GM12874 (cell line): ENCODE data around the gene PNLIPRP2.

Source experiments
- CTCF ChIP-seq: IDR thresholded peaks from 2 replicates; pipeline ENCODE4 v1.5.1; 2011; ENCODE audit warnings: low read depth, mild to moderate bottlenecking, control low read depth, low read length, moderate library complexity; ENCODE audit not compliant: insufficient read depth

The PNLIPRP2 gene

GRCh38 chr10:116614796-116615195 is 6.0 kb upstream of the PNLIPRP2 start:
- no peak for TF ChIP-seq CTCF

- no peak for TF ChIP-seq CTCF
Observed at GRCh38 chr10:116615199-116615776, 5.5 kb upstream of the PNLIPRP2 start.

GRCh38 chr10:116621476-116621875 is 723 bp downstream of the PNLIPRP2 start:
- no peak for TF ChIP-seq CTCF

- no peak for TF ChIP-seq CTCF
Observed at GRCh38 chr10:116621934-116622655, 1.3 kb downstream of the PNLIPRP2 start.

GRCh38 chr10:116625845-116626244 is 5.1 kb downstream of the PNLIPRP2 start:
- TF ChIP-seq CTCF, result no peak

GRCh38 chr10:116626815-116627214 is 6.1 kb downstream of the PNLIPRP2 start:
- no peak for TF ChIP-seq CTCF

- no peak for TF ChIP-seq CTCF
Observed at GRCh38 chr10:116627386-116627933, 6.7 kb downstream of the PNLIPRP2 start.
